Stimulated activated CD4-positive, alpha-beta T cell treated with anti-CD3 and anti-CD28 coated beads, Interleukin-2, amount 100 ng/mL, for 4 hours (primary cell): ENCODE results near the gene WNT2B.

Experiments
- DNase-seq: peaks from one replicate; pipeline ENCODE4 v3.0.0-alpha.2; 2020; ENCODE audit warnings: low read depth

The WNT2B gene

DNA sequence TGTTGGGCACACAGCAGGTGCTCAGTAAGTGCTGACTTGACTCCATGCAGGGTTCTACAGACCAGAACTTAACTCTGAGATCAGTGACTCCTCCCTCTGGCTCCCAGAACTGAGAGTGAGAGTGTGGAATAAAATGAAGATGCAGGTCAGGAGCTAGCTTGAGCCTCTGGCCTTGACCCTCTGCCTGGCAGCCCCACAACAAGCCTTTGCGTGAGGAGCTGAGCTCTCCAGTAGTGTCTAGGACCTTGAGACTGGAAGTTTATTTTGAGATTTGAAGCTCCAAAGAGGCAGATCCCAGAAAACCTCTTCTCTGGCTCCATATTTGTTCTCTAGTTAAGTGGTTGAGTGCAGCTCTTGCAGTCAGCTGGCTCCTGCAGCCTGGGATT, 3.4 kb upstream of the WNT2B start:
- DNase-seq: no peak

- no peak for DNase-seq
Measured at GRCh38 chr1:112505878-112506277, 2.9 kb upstream of the WNT2B start.

DNA sequence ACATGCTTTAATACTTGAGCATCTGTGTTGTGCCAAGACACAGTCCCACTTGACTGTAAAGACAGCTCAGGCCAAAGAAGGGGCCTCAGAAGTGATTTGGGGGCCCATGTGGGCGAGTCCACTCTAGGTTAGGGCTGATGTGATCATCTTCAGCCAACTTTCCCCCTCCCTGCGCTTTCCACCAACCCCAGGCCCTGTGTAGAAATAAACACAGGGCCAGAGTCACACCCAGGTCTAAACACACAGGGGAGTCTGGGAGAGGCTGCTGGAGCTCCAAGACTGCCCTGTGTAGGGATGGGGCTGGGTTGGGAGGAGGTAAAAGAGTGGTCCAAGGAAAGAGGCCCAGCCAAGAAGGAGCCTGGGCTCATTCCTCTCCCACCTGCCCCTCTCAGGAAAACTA, 2.5 kb upstream of the WNT2B start:
- no peak for DNase-seq

DNA sequence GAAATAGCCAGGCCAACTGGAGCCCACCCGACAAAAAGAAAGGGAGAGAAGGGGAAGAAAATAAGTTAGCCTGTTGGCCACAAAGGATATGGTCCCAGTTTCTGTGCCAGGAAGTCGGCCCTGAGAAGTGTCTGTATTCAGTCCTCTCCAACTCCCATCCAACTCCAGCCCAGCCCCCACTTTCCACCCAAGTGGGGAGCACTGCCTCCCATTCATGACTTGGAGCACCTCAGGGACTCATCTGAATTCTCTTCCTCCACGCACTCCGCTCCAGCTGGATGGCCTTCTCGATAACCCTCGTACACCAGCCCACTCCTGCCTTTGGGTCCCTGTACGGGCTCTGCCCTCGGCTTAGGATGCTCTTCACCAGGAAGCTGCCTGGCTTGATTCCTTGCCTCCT, 2.0 kb upstream of the WNT2B start:
- DNase-seq: no peak

GRCh38 chr1:112507336-112507735, 1.4 kb upstream of the WNT2B start:
- DNase-seq: no peak

GRCh38 chr1:112507921-112508277, 866 bp upstream of the WNT2B start:
- peak; percentile 19 for DNase-seq

- peak; percentile 5 for DNase-seq
Measured at GRCh38 chr1:112509005-112509659, 367 bp downstream of the WNT2B start.

- DNase-seq: no peak
Measured at GRCh38 chr1:112509660-112510178, 954 bp downstream of the WNT2B start.

DNA sequence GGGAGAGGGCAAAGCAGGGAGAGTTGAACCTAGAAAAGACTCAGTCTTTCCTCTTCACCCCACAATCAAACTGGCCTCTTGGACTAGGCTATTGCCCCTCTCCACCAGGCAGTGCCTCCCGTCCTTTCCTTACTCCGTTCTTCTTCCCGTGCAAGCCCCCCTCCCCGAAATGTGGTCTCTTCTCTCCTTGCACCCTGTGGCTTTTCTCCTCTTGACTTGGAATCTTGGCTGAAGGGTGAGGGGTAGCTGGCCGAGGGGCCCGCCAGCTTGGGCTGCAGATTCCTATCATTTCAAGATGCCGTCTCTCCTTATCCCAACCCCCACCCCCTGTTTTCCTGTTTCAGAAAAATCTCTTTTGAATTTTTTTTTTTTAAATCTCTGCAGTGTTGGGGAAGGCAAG, 1.6 kb downstream of the WNT2B start:
- no peak for DNase-seq

GRCh38 chr1:112511897-112512296, 3.1 kb downstream of the WNT2B start:
- DNase-seq: no peak

GRCh38 chr1:112513112-112513870, 4.5 kb downstream of the WNT2B start:
- DNase-seq: no peak

DNA sequence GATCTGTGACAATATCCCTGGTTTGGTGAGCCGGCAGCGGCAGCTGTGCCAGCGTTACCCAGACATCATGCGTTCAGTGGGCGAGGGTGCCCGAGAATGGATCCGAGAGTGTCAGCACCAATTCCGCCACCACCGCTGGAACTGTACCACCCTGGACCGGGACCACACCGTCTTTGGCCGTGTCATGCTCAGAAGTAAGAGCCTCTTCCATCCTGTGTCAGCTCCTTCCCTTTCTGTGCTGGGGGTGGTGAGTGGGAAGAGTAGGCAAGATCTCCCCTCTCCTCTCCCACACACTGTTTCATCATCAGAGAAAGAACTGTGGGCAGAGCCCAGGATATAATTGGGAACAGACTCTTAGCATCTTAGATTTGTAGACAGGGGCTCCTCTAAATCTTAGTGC, 6.1 kb downstream of the WNT2B start:
- no peak for DNase-seq

- no peak for DNase-seq
Measured at GRCh38 chr1:112515311-112516009, 6.7 kb downstream of the WNT2B start.

DNA sequence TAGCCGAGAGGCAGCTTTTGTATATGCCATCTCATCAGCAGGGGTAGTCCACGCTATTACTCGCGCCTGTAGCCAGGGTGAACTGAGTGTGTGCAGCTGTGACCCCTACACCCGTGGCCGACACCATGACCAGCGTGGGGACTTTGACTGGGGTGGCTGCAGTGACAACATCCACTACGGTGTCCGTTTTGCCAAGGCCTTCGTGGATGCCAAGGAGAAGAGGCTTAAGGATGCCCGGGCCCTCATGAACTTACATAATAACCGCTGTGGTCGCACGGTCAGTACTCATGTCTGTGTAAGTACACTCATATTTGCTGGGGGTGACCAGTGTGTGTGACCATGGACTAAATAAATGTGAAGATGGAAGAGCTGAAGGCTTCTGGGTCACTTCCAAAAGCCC, 7.4 kb downstream of the WNT2B start:
- DNase-seq: no peak

GRCh38 chr1:112517231-112517630, 8.5 kb downstream of the WNT2B start:
- DNase-seq: no peak

GRCh38 chr1:112517646-112518045, 8.9 kb downstream of the WNT2B start:
- DNase-seq: no peak

DNA sequence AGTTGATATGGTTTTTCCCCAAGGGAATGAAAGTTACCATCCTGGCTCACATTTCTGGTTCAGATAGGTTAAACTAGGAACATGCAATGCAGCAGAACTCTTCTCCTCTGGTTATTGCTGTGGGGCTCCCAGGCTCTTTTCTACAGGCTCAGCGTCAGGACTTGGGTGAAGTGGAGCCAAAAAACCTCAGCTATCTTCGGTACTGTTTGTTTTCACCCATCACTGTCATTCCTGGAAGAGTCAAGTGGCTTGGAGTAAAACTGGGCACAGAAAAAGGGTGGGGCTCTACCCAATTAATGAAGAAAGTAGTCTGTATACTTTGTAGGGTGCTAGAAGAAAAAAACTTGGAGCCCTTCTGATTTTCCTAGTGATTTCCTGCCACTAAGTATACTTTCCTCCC, 9.4 kb downstream of the WNT2B start:
- DNase-seq: no peak

DNA sequence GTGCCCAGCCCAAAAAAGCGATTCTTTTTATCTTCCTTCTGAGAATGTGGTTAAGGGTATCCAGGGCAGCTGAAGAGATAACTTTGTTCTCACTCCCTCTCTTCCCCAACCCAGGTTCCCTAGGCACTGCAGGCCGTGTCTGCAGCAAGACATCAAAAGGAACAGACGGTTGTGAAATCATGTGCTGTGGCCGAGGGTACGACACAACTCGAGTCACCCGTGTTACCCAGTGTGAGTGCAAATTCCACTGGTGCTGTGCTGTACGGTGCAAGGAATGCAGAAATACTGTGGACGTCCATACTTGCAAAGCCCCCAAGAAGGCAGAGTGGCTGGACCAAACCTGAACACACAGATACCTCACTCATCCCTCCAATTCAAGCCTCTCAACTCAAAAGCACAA, 11.4 kb downstream of the WNT2B start:
- DNase-seq: no peak

- DNase-seq: no peak
Measured at GRCh38 chr1:112522621-112523020, 13.9 kb downstream of the WNT2B start.

- no peak for DNase-seq
Measured at GRCh38 chr1:112524251-112524650, 15.5 kb downstream of the WNT2B start.

DNA sequence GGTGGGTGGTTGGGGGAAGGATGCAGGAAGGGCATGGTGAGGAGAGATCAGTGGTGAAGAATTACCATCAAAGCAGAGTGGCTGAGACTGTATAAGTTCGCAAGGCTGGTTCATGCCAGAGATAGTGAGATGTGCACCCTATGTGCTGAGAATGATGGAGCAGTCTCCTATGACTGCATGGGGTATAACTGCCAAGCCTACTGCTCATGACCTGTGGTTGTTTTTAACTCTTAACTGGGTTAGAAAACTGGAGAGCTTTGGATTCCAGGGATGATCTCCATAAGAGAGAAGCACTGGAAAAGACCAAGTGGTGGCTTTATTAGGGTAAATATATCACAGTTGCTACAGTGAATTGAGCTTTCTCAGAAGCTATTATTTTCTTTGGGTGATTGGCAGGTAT, 16.2 kb downstream of the WNT2B start:
- DNase-seq: no peak

DNA sequence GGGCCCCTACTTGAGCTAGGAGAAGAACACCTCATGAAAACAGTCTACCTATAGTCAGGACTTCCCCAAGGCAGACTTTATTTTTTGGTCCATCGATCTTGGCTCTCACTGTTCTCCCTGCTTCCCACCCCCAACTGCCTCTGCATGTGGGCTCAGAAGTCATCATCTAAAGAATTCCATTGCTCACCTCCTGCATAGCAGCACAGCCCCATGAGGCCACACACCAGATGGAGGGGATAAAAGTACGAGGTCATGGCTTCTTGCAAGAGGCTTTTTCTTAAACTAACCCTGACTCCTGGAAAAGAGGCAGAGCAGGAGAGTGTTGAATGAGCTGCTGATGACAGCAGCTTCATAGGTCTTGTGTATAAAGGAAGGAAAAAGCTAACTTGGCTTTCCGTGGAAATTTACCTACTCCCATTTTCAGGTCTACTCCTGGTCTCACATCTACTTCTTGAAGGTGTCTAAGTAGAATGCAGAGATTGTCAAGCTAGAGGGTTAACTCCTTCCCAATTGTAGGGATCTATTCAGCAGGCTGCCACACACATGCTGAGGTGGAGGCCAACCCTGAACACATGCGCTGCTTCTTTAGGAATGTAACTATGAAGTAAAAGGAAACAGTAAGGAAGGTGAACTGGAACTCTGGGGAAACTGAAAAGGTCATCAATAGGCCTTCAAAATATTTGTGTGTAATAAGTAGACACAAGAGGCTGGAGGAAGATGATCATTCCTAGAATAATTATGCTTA, 18.7 kb downstream of the WNT2B start:
- DNase-seq: no peak
